Sigmoid colon (tissue), 4 donors: Measurements from ENCODE around the gene NME4.
"Not testable (repeated sequence)": the region's sequence is repeated elsewhere in the genome, so short reads cannot be mapped to it uniquely, and the experiment has no call there.

Source experiments
- EP300 ChIP-seq, 4 donors: sonication (generic); formaldehyde crosslinking; IDR thresholded peaks; one replicate each; pipeline ENCODE4 v1.6.1; 2017; ENCODE audit warnings: antibody characterized with exemption in 4 of 4
- POLR2A ChIP-seq, 2 donors: fragments of 450-650 bp; IDR thresholded peaks; one replicate each; pipeline ENCODE4 v1.6.1; 2016; ENCODE audit warnings: antibody characterized with exemption in 2 of 2, mild to moderate bottlenecking in 2 of 2, moderate library complexity in 2 of 2
- POLR2AphosphoS5 ChIP-seq, 4 donors: sonication (generic); formaldehyde crosslinking; IDR thresholded peaks; one replicate each; pipeline ENCODE4 v1.6.1; 2017; ENCODE audit warnings: antibody characterized with exemption in 4 of 4
- TF ChIP-seq, protein P1 (sequence below), 4 experiments: fragments of 450-650 bp in 3 of 4; fragments of 200-600 bp in 1 of 4; IDR thresholded peaks; one replicate each; pipeline ENCODE4 v1.5.1; 2016 to 2019; ENCODE audit warnings: antibody characterized with exemption in 4 of 4, mild to moderate bottlenecking in 3 of 4, moderate library complexity in 2 of 4

DNA sequence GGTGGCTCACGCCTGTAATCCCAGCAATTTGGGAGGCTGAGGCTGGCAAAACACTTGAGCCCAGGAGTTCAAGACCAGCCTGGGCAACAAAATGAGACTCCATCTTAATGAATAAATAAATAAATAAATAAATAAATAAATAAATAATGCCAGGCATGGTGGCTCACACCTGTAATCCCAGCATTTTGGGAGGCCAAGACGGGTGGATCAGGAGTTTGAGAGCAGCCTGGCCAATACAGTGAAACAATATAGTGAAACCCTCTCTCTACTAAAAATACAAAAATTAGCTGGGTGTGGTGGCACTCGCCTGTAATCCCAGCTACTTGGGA is 18.1 kb downstream of the NME4 start:
- TF ChIP-seq POLR2AphosphoS5, POLR2A, EP300 (IDR thresholded peaks at IDR 0.05): not testable (repeated sequence)
- TF ChIP-seq, protein P1, sequence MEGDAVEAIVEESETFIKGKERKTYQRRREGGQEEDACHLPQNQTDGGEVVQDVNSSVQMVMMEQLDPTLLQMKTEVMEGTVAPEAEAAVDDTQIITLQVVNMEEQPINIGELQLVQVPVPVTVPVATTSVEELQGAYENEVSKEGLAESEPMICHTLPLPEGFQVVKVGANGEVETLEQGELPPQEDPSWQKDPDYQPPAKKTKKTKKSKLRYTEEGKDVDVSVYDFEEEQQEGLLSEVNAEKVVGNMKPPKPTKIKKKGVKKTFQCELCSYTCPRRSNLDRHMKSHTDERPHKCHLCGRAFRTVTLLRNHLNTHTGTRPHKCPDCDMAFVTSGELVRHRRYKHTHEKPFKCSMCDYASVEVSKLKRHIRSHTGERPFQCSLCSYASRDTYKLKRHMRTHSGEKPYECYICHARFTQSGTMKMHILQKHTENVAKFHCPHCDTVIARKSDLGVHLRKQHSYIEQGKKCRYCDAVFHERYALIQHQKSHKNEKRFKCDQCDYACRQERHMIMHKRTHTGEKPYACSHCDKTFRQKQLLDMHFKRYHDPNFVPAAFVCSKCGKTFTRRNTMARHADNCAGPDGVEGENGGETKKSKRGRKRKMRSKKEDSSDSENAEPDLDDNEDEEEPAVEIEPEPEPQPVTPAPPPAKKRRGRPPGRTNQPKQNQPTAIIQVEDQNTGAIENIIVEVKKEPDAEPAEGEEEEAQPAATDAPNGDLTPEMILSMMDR (IDR thresholded peaks at IDR 0.05): not testable (repeated sequence)
